GM19372 (cell line): ENCODE data around the gene MCM10.

Experiments used
- ATAC-seq: cut with Tn5 transposase; IDR thresholded peaks from one replicate; pipeline ENCODE4 v1.9.1; 2021; ENCODE audit warnings: mild to moderate bottlenecking, low read depth, moderate library complexity; ENCODE audit not compliant: unreplicated experiment

Gene MCM10

GRCh38 chr10:13163859-13164258 lies 2.5 kb downstream of the MCM10 start:
- ATAC-seq = no peak

DNA sequence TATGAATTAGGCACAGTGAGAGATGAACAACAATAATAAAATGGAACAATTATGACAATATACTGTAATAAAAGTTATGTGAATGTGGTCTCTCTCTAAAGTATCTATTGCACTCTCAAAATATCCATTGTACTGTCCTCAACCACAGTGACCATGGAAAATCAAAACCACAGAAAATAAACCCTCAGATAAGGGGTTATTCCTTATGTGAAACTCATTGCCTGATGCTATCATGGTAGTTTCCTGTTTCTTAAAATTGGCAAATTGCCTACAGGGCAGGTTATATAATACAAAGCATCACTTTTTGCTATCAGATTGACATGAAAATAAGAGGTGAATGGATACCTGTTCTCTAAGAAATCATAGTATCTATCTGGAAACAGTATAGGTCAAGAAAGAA lies 3.8 kb downstream of the MCM10 start:
- ATAC-seq = no peak

DNA sequence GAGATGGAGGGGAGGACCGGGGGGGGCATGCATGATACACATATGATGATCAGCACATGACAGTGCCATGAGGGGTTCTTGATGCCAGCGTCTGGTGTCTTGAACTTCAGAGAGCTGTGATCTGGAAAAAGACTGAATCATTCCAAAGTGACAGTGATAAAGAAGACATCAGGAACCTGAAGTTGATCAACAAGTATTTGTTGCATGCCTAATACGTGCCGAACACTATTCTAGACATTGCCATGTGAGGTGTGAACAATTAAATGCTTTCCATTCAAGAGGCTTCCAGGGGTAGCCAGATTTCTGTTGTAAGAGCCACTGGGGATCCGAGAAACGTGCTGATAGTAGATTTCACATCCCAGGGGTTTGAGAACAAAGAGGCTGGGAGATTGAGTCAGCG lies 6.2 kb downstream of the MCM10 start:
- ATAC-seq = no peak

GRCh38 chr10:13168781-13169180 lies 7.4 kb downstream of the MCM10 start:
- no peak for ATAC-seq

GRCh38 chr10:13173616-13174015 lies 12.3 kb downstream of the MCM10 start:
- ATAC-seq = no peak

GRCh38 chr10:13180788-13181187 lies 19.4 kb downstream of the MCM10 start:
- ATAC-seq = no peak

DNA sequence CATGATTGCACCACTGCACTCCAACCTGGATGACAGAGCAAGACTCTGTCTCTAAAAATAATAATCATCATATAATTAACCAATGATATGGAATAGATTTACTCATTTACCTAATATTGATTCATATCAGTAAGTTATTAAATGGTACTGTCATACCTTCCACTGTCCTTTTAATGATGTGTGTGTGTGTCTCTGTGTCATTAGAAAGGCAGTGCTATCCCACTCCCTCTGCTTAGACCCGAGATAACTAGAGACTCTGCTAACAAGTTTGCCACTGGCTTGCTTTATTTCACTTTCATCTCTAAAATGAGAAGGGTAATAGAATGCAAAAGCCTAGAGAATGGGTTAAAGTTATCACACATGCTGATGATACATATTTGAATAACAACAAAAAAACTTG lies 21.1 kb downstream of the MCM10 start:
- ATAC-seq = no peak

DNA sequence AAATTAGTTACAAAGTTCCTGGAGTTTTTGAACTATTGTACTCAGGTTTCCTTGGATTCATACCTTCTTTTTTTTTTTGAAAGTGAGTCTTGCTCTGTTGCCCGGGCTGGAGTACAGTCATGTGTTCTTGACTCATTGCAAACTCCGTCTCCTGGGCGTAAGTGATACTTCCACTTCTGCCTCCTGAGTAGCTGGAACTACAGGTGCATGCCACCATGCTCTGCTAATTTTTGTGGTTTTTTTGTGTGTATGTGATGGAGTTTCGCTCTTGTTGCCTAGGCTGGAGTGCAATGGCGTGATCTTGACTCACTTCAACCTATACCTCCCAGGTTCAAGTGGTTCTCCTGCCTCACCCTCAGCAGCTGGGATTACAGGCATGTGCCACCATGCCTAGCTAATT lies 22.3 kb downstream of the MCM10 start:
- no peak for ATAC-seq

DNA sequence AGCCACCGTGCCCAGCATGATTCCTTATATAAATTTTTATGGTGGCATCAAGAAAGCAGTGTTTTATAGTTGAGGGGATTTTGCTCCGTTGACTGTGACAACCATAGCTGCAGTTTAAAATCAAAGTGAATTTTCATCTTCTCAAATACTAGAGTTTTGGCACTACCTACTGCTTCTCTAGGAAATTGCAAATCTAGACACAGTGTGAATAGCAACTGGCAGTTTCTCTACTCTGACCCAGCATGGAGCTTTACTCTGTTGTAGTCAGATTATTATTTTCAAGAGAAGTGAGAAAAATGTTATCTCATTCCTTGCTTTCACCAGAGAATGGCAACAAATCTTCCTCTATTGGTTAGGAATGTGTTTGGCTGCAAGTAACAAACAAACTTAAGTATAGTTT lies 22.9 kb downstream of the MCM10 start:
- no peak for ATAC-seq

DNA sequence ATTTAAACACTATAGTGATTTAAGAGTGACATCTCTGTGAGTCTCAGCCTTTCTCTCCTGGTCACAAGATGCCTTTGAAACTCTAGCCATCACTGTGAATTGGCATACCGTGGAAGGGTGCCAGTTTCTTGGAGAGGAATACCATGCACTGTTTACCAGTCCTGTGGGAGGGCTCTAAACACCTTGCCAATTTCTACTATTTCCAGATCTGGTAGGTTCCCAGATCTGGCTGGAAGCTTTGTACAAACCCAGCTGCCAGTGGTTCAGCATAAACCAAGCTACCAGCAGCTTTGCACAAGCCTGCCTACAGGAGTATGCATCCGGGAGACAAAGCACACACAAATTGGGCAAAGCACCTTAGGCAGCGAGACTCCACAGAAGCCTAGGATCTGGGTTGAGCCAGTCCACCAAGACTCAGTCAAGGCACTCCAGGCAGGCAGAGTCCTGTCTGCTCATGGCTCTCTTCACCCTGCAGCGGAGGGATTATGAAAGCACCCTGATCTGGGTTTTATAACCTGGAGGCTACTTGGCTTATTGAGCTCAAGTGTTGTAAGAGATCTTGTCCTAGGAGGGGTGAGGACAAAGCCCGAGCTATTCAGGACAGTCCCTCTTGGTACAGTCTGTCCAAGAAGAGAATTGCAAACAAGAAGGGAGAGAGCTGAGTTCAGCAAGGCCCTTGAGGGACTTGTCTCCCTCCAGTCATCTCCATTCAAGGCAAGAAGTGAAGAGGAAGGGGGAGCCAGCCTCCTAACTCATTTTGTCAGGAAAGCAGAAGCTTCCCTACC lies 23.6 kb downstream of the MCM10 start:
- no peak for ATAC-seq

GRCh38 chr10:13187135-13187534 lies 25.8 kb downstream of the MCM10 start:
- ATAC-seq = no peak

DNA sequence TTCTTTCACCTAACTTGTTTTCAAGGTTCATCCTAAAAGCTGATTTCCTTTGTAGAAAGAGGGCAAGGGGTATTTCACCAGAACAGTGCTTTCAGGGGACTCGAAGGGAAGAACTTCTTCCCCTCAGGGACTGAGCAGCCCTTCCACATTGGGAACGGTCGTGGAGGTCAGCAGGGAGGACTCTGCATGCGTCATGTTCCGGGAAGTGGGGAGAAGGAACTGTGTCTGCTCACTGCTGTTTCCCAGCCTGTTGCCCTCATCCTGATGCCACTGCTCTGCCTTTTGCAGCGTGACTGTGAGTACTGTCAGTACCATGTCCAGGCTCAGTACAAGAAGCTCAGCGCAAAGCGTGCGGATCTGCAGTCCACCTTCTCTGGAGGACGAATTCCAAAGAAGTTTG lies 27.2 kb downstream of the MCM10 start:
- ATAC-seq = no peak

DNA sequence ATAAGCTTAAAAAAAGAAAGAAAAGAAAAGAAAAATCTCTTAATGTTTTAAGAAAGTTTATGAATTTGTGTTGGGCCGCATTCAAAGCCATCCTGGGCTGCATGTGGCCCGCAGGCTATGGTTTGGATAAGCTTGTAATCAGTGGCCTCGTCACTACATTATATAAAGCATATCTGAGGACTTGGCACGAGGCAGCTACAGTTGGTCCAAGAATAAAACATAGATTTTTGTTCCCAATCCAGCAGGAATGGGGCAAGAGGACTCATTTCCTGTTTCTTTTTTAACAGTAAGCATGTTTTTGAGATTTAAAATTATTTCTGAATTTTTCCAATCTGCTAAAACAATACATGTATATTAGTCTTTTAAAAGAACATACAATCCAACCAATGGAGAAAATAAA lies 28.6 kb downstream of the MCM10 start:
- ATAC-seq = no peak

DNA sequence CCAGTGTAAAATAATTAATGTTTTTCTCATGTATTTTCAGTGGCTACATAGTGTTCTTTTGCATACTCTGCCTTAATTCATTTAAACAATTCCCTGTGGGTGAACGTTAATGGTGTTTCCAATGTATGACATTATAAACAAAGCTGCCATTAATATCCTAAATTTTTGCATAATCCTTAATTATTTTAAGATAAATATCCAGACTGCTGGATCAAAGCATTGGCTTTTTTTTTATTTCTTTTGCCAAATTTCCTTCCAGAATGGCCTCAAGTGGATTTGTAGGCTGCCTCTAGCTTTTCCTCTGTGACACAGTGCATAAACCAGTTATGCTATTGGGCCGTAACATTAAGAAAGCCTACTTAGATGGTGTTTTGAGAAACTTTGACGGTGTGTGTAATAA lies 29.5 kb downstream of the MCM10 start:
- ATAC-seq = no peak

DNA sequence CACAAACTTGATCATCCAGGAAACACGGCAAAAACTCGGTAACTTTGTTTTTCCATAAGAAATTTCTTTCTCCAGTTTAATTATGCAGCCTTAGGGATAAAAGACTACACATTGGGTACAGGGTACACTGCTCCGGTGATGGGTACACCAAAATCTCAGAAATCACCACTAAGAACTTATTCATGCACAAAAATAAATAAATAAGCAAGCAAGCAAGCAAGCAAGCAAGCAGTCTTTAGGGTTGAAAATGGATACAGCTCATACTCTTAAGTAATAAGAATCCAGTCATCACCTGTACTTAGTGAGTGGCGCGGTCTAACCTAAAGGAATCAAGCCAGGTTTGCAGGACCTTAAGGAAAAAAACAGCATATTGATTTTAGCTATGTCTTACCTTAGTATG lies 30.0 kb downstream of the MCM10 start:
- ATAC-seq = no peak

DNA sequence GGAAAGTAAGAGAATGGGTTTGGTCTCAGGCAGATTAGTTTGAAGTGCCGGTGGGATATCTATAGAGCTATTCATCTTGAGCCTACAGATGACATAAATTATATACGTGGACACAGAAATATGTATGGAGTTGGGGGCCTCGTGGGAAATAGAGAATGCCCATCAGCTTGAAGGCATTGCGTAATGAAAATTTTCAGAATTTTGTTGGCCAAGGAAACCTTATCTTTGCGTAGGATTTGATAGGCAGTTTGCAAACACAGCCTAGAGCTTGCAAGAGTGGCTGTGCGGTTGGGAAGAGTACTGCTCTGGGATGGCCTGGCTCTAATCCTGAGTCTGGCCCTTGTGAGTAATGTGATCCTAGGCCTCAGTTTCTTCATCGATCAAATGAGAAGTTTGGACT lies 32.3 kb downstream of the MCM10 start:
- ATAC-seq = no peak

DNA sequence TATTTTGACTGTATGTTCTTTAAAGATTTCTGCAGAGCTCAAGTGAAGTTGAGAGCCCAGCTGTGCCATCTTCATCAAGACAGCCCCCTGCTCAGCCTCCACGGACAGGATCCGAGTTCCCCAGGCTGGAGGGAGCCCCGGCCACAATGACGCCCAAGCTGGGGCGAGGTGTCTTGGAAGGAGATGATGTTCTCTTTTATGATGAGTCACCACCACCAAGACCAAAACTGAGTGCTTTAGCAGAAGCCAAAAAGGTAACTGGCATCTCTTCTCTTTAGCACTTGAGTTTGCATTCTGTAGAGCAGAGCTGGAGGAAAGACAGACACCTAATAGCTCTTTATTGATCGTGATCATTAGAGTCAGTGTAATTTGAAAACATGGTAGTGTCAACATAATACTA lies 33.7 kb downstream of the MCM10 start:
- ATAC-seq = no peak

- ATAC-seq = no peak
These were observed 39.8 kb downstream of the MCM10 start for GRCh38 chr10:13201132-13201531.

DNA sequence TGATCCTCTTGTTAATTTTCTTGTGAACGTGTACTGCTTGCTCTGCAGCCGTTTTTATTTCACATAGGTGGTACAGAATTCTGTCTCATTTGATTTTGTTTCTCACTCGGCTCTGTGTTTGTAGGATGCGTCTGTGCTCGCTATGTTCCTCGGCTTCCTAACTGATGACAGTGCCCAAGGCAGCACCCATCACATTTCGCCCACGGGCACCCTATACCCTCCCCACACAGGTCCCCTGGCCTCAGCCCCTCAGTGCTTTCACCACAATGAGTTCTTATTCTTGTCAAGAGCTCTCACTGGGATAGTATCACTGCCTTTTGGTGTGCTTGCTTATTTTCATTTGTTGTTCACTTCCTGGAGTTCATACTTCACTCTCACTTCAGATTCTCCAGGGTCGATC lies 44.7 kb downstream of the MCM10 start:
- no peak for ATAC-seq

- ATAC-seq = no peak
These were observed 45.4 kb downstream of the MCM10 start for GRCh38 chr10:13206546-13207443.

DNA sequence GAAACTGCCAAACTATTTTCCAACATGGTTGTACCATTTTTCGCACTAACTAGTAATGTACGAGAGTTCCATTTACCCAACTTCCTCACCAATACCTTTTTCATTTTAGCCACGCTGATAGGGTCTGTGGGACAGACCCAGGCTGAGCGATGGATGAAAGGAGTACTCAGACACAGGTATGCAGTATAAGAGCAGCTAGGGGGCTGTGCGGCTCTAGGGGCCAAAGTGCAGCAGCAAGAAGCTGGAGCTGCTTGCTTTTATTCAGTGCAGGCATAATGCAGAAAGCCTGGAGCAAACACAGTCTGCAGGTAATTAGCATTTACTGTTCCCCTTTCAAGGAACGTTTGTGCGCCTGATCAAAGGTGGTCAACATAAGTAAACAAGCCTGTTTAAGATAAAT lies 51.8 kb downstream of the MCM10 start:
- no peak for ATAC-seq

- no peak for ATAC-seq
These were observed 57.5 kb downstream of the MCM10 start for GRCh38 chr10:13218878-13219277.
